GM18499 (cell line): ENCODE data around the gene ECPAS.
"Not testable (repeated sequence)": the region's sequence is repeated elsewhere in the genome, so short reads cannot be mapped to it uniquely, and the experiment has no call there.

ENCODE experiments used
- ATAC-seq: cut with Tn5 transposase; IDR thresholded peaks from one replicate; pipeline ENCODE4 v1.9.1; 2021; ENCODE audit warnings: moderate number of reproducible peaks; ENCODE audit not compliant: insufficient read depth, unreplicated experiment

Gene ECPAS

DNA sequence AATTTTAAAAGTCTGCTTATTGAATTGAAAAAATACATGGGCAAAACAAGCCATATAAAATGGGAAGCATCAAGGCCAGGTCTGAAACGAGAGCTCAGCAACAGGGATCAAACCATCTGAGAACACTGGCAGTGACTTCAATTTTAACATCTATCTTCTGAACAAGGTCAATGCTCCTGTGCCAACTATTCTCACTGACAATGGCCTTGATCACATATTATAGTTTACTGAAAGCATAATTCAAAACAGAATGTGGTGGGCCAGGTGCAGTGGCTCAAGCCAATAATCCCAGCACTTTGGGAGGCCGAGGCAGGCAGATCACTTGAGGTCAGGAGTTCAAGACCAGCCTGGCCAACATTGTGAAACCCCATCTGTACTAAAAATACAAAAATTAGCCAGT lies 9.0 kb downstream of the ECPAS start:
- ATAC-seq = no peak

- no peak for ATAC-seq
Observed at GRCh38 chr9:111474385-111474784, 9.8 kb downstream of the ECPAS start.

- ATAC-seq = no peak
Observed at GRCh38 chr9:111467778-111468367, 16.3 kb downstream of the ECPAS start.

GRCh38 chr9:111463048-111463447 lies 21.1 kb downstream of the ECPAS start:
- ATAC-seq = no peak

DNA sequence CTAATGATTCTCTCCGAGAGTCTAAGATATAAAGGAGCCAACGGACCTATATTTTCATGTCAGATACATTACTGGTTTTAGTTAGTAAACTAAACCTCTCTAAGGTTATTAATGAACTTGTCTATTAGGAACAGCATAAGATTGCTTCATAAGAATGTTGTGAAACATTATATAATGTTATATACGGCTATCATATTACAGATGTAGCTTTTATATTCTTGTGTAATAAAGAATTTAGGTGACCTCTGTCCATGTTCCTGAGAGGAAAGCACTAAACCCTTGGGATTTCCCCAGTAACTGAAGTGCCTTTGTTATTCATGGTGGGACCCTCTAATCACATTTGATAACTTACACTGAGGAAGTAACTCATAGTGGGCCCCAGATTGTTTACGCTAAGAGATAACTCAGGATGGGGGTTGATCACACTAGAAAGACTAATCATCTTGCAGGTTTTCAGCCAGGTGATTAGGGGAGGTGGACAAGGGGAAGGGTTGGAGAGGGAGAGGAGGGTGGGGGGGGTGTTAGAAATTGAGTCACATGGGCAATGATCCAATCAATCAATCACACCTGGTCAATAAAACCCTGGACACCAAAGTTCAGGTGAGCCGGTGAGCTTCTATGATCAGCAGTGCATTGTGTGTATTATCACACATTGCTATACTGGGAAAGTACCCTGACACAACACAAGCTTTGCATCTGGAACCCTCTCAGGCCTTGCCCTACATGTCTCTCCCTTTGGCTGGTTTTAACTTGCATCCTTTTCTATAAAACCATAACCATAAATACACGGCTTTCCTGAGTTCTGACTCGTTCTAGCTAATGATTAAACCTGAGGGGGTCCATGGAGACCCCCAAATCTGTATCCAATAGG lies 25.8 kb downstream of the ECPAS start:
- no peak for ATAC-seq

GRCh38 chr9:111456529-111456928 lies 27.7 kb downstream of the ECPAS start:
- ATAC-seq = no peak

DNA sequence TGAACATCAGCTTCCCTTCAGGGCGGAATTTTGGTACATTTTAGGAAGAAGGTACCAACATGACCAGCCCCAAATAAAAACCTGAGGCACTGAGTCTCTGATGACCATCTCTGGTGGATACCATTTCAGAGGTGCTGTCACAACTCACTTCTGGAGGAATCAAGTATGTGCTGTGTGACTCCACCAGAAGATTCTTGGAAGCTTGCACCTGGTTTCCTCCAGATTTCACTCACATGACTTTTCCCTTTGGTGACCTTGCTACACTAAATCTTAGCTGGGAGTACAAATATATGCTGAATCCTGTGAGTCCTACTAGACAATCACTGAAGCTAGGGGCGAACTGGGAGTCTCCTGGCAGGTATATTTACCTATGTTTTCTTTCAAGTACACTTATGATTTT lies 28.5 kb downstream of the ECPAS start:
- ATAC-seq = no peak

- ATAC-seq = no peak
Observed at GRCh38 chr9:111454751-111455150, 29.4 kb downstream of the ECPAS start.

GRCh38 chr9:111451570-111451969 lies 32.6 kb downstream of the ECPAS start:
- ATAC-seq = no peak

DNA sequence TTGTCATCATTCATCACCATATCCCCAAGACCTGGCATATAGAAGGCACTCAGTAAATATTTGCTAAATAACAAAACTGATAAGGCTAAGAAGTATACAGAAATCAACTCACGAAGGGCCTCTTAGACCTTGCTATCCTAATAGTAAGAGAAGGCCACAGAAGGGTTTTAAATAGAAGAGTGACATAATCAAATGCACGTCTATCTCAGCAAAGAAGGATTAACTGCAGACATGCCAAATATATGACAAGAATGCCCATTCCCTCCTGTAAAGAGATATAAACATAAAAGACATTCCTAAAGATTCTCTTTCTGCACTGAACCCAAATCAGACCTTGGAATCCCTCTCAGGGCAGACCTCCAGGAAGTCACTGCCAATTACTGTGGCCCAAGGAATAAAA lies 34.1 kb downstream of the ECPAS start:
- ATAC-seq = no peak

GRCh38 chr9:111449705-111450104 lies 34.5 kb downstream of the ECPAS start:
- no peak for ATAC-seq

DNA sequence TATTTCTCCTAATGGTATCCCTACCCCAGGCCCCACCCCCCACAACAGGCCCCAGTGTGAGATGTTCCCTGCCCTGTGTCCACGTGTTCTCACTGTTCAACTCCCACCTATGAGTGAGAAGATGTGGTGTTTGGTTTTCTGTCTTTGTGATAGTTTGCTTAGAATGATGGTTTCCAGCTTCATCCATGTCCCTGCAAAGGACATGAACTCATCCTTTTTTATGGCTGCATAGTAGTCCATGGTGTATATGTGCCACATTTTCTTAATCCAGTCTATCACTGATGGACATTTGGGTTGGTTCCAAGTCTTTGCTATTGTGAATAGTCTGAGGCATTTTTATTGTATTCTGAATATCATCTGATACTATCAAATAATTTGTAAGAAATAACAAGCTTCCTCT lies 38.4 kb downstream of the ECPAS start:
- ATAC-seq = not testable (repeated sequence)

- ATAC-seq = no peak
Observed at GRCh38 chr9:111443454-111443853, 40.7 kb downstream of the ECPAS start.

DNA sequence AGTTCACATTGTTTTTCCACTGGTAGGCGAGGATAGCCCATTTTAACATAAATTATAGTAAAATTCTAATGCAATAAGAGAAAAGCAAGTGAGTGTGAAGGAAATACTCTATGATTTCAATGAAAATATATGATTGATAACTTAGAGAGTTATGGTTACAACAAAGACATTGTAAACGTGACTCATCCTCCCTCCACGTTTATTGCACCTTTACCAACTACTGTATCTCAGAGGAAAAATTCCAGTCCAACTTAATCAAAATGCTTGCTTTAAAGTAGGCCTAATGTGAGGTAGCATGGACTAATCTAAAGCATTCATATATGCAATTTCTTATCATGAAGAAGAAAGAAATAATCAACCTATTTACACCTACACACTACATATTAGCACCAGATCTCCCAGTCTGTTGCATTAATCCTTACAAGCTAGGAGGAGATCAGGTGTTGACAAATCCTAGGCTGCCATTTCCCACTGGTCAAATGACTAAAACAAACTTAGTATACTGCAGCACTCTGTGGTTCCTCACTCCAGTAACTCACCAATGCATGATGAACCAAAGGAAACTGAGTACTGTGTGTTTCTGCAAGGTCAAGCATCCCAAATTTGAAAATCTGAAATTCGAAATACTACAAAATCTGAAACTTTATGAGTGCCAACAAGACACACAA lies 41.7 kb downstream of the ECPAS start:
- no peak for ATAC-seq

GRCh38 chr9:111440226-111440625 lies 44.0 kb downstream of the ECPAS start:
- no peak for ATAC-seq

- ATAC-seq = no peak
Observed at GRCh38 chr9:111438541-111439235, 45.5 kb downstream of the ECPAS start.

DNA sequence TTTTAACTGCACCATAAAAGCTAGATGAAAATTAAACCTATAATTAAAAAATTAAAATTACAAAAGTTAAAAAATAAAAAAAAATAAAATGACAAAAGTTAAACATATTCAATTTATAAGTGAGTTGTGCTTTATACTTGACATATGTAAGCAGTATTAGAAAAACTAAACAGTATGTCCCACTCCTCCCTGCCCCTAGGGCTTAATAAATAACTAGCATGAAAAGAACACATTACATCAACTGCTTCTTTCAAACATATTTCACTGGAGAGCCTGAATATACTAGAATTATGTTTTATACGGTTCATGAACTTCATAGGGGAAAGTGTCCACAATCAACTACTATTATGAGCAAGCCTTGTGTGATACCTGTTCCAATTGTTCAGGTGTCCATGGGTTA lies 47.6 kb downstream of the ECPAS start:
- ATAC-seq = no peak

DNA sequence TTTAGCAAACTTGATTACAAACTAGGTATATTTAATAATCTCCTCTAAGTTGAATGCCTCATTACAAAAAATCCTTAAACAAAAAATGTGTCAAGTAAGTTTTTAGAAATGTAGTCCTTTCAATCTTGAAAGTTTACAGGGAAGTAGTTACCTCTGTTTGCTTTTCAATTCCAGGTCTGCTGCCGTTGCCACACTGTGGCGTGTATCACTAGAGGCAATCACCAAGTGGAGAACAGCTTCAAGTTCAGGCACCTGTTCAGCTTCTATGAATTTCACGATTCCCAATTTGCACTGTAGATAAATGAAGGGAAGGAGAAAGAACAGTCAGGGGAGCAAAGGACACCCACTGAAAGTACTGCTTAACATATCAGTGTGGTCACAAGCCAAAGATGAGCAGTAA lies 51.1 kb downstream of the ECPAS start:
- no peak for ATAC-seq

GRCh38 chr9:111431684-111432083 lies 52.5 kb downstream of the ECPAS start:
- ATAC-seq = no peak

- ATAC-seq = no peak
Observed at GRCh38 chr9:111429175-111429574, 55.0 kb downstream of the ECPAS start.

GRCh38 chr9:111427186-111427585 lies 57.0 kb downstream of the ECPAS start:
- no peak for ATAC-seq
